RWPE2 (cell line): ENCODE results near the gene CARD14.

Experiments used
- ATAC-seq: fragments of 200-7000 bp; cut with Tn5 transposase; 3 replicates; pipeline ENCODE4 v1.9.1; 2021; ENCODE audit warnings: low read depth
- DNase-seq: peaks from one replicate; pipeline ENCODE4 v3.0.0-alpha.2; 2020; ENCODE audit warnings: low spot score
- H3K27ac ChIP-seq: fragments of 450-650 bp; 2 replicates; pipeline ENCODE4 v1.5.1; 2017; ENCODE audit warnings: mild to moderate bottlenecking; ENCODE audit not compliant: poor library complexity, severe bottlenecking
- H3K27me3 ChIP-seq: fragments of 250-450 bp; sonication (Bioruptor Pico); 2 replicates; pipeline ENCODE4 v1.5.1; 2021; ENCODE audit warnings: mild to moderate bottlenecking, moderate library complexity; ENCODE audit not compliant: insufficient read depth, poor library complexity, severe bottlenecking
- H3K36me3 ChIP-seq: fragments of 250-450 bp; sonication (Bioruptor Pico); 2 replicates; pipeline ENCODE4 v1.5.1; 2020; ENCODE audit warnings: low read depth, mild to moderate bottlenecking, moderate library complexity
- H3K4me1 ChIP-seq: fragments of 250-450 bp; sonication (Bioruptor Pico); 2 replicates; pipeline ENCODE4 v1.5.1; 2021; ENCODE audit warnings: mild to moderate bottlenecking, moderate library complexity; ENCODE audit not compliant: insufficient read depth, poor library complexity, severe bottlenecking
- H3K4me3 ChIP-seq: fragments of 250-450 bp; sonication (Bioruptor Pico); 2 replicates; pipeline ENCODE4 v1.5.1; 2021; ENCODE audit warnings: mild to moderate bottlenecking, moderate library complexity; ENCODE audit not compliant: severe bottlenecking
- H3K9me3 ChIP-seq: fragments of 250-450 bp; sonication (Bioruptor Pico); 2 replicates; pipeline ENCODE4 v1.5.1; 2021; ENCODE audit warnings: mild to moderate bottlenecking, moderate library complexity; ENCODE audit not compliant: severe bottlenecking
- CTCF ChIP-seq: fragments of 450-650 bp; IDR thresholded peaks from one replicate; pipeline ENCODE4 v1.5.1; 2017; ENCODE audit warnings: mild to moderate bottlenecking, moderate library complexity; ENCODE audit not compliant: poor library complexity, severe bottlenecking

The CARD14 gene

GRCh38 chr17:80141463-80142165 is 28.2 kb upstream of the CARD14 start:
- TF ChIP-seq CTCF = no peak
- H3K36me3 ChIP-seq = peaks cover 87% of the 10 kb centered on the region
- DNase-seq = no peak
- H3K4me3 ChIP-seq = no peak overlapping the region
- no peak for ATAC-seq
- H3K27me3 ChIP-seq = no peaks in the 10 kb centered on the region
- H3K4me1 ChIP-seq = no peaks in the 10 kb centered on the region
- H3K9me3 ChIP-seq = no peaks in the 10 kb centered on the region
- no peak overlapping the region for H3K27ac ChIP-seq

- Histone ChIP-seq H3K27ac (no peak overlapping the region), H3K9me3 (no peaks in the 10 kb centered on the region), H3K27me3 (no peaks in the 10 kb centered on the region), H3K4me1 (no peaks in the 10 kb centered on the region), H3K4me3 (no peak overlapping the region), H3K36me3 (peaks cover 74% of the 10 kb centered on the region)
- ATAC-seq = no peak
- peak; percentile 26 for DNase-seq
- TF ChIP-seq CTCF = no peak
Measured at GRCh38 chr17:80142929-80143328, 26.9 kb upstream of the CARD14 start.

GRCh38 chr17:80145076-80146075 is 24.5 kb upstream of the CARD14 start:
- peak overlapping the region; percentile 78 for H3K4me3 ChIP-seq
- peak overlapping the region; percentile 66 for H3K27ac ChIP-seq
- H3K4me1 ChIP-seq = no peaks in the 10 kb centered on the region
- no peaks in the 10 kb centered on the region for H3K9me3 ChIP-seq
- H3K27me3 ChIP-seq = no peaks in the 10 kb centered on the region
- no peak for TF ChIP-seq CTCF
- peaks cover 50% of the 10 kb centered on the region for H3K36me3 ChIP-seq
- no peak for ATAC-seq
- DNase-seq = peak; percentile 9

GRCh38 chr17:80146121-80147034 is 23.5 kb upstream of the CARD14 start:
- DNase-seq (no peak), ATAC-seq (no peak)

More at GRCh38 chr17:80146121-80147034, 23.5 kb upstream of the CARD14 start:
- H3K9me3 ChIP-seq = no peaks in the 10 kb centered on the region
- peak overlapping the region; percentile 66 for H3K27ac ChIP-seq
- no peaks in the 10 kb centered on the region for H3K27me3 ChIP-seq
- H3K4me3 ChIP-seq = peak overlapping the region; percentile 78
- TF ChIP-seq CTCF = no peak
- H3K4me1 ChIP-seq = no peaks in the 10 kb centered on the region
- H3K36me3 ChIP-seq = peaks cover 40% of the 10 kb centered on the region
